NCI-H345 treated with DMSO at 0.1 percent for 48 hours (cell line): Measurements from ENCODE around the gene GLYATL3.

ENCODE experiments used
- DNase-seq: peaks from one replicate; lab custom pipeline; 2025; ENCODE audit not compliant: unreplicated experiment; lab: John Stamatoyannopoulos, UW

GLYATL3 gene

GRCh38 chr6:49514571-49515484 lies 15.1 kb downstream of the GLYATL3 start:
- DNase-seq, result no peak

GRCh38 chr6:49515485-49516146 lies 15.9 kb downstream of the GLYATL3 start:
- no peak for DNase-seq

GRCh38 chr6:49516147-49516505 lies 16.4 kb downstream of the GLYATL3 start:
- DNase-seq, result no peak

GRCh38 chr6:49517919-49518318 lies 18.2 kb downstream of the GLYATL3 start:
- no peak for DNase-seq

GRCh38 chr6:49519660-49520059 lies 19.9 kb downstream of the GLYATL3 start:
- DNase-seq, result no peak

GRCh38 chr6:49522710-49523593 lies 23.2 kb downstream of the GLYATL3 start:
- DNase-seq, result no peak

- DNase-seq, result no peak
Observed at GRCh38 chr6:49523901-49524300, 24.2 kb downstream of the GLYATL3 start.

- DNase-seq, result no peak
Observed at GRCh38 chr6:49524541-49524940, 24.8 kb downstream of the GLYATL3 start.

GRCh38 chr6:49526598-49526997 lies 26.9 kb downstream of the GLYATL3 start:
- DNase-seq, result no peak

GRCh38 chr6:49527320-49527719 lies 27.6 kb downstream of the GLYATL3 start:
- DNase-seq, result no peak

- no peak for DNase-seq
Observed at GRCh38 chr6:49528571-49528970, 28.8 kb downstream of the GLYATL3 start.

- DNase-seq, result no peak
Observed at GRCh38 chr6:49530141-49530776, 30.5 kb downstream of the GLYATL3 start.

- DNase-seq, result peak; percentile 75
Observed at GRCh38 chr6:49531774-49532569, 32.2 kb downstream of the GLYATL3 start.

GRCh38 chr6:49535795-49536194 lies 36.1 kb downstream of the GLYATL3 start:
- DNase-seq, result no peak

- DNase-seq, result no peak
Observed at GRCh38 chr6:49539102-49539501, 39.4 kb downstream of the GLYATL3 start.

GRCh38 chr6:49540614-49541013 lies 40.9 kb downstream of the GLYATL3 start:
- DNase-seq, result no peak

GRCh38 chr6:49541210-49541724 lies 41.5 kb downstream of the GLYATL3 start:
- no peak for DNase-seq

- DNase-seq, result no peak
Observed at GRCh38 chr6:49541936-49542335, 42.2 kb downstream of the GLYATL3 start.

GRCh38 chr6:49543087-49543858 lies 43.5 kb downstream of the GLYATL3 start:
- DNase-seq, result no peak
